Camera-type eye (tissue), 1 donor: ENCODE measurements around the gene FRAT1. TPM values are rescaled to one million over a fixed set of nuclear protein-coding genes. Genes with fewer than 3 reads are reported as not detected.

Experiments used
- total RNA-seq: library from RNA; depleted of rRNA; stranded (reverse); fragments of >200 nt; gene quantifications from one replicate; pipeline ENCODE4 v1.2.3, GENCODE V29; 2014

The FRAT1 gene, protein sequence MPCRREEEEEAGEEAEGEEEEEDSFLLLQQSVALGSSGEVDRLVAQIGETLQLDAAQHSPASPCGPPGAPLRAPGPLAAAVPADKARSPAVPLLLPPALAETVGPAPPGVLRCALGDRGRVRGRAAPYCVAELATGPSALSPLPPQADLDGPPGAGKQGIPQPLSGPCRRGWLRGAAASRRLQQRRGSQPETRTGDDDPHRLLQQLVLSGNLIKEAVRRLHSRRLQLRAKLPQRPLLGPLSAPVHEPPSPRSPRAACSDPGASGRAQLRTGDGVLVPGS
- total RNA-seq: 9.0 TPM

DNA sequence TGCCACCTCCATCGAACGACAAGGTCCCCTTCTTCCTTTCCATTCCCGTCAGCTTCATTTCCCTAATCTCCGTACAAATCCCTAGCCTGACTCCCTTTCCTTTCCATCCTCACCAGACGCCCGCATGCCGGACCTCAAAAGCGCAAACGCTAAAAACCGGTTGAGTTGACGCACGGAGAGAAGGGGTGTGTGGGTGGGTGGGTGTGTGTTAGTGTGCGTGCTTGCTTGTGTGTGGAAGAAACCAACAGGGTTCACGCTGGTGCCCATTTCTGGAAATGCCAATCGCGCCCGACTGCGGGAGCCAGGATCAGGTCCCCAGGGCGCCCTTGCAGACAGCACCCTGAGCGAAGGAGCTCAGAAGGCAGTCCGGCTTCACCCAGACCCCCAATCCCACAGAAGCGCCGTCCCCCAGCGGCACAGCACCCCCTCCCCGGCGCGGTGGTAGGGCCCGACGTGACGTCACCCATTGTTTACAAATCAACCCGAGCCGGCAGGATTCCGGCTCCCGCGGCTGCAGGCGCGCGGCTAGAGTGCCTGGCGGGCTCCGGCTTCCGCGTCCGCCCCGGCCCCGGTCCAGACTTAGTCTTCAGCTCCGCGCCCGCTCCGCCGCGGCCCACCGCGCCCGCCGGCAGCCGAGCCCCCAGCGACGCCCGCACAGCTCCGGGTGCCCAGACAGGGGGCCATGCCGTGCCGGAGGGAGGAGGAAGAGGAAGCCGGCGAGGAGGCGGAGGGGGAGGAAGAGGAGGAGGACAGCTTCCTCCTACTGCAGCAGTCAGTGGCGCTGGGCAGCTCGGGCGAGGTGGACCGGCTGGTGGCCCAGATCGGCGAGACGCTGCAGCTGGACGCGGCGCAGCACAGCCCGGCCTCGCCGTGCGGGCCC, at the start of gene FRAT1:
TSS of gene FRAT1 (plus strand) at position 500 of the 880 bp plus-strand sequence. CDS start at position 683, 183 bp downstream.

DNA sequence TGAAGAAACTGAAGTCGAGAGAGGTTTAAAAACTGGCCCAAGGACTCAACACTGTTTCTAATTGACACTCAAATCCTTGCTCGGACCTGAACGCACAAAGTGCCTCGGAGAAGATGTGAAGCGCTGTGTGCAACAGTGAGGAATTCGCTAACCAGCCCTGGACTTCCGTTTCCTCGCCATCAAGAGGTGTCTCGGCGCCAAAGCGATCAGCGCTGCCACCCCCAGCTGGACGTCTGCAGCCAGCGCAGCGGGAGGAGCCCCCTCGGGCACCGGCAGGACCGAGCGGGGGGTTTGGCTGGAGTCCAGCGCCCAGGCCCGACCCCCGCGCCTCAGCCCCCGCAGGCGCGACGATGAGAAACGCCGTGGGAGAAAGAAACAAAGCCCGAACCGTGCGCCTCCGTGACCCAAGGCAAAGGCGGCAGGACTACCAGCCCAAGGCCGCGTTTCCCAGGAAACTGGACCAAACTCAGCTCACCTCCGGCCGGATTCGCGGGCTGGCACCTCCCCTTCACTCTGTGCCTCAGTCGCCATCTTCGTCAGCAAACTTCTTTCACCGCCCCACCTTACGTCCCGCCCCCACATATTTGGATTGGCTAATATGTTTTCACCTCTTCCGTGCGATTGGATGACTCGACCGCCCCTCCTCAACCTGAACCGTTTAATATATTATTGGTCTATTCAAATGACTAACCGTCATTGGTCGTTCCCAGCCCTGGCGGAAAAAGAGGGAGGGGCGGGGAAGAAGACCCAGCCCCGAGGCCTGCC, 26.8 kb upstream of the FRAT1 start, which contains the start of gene ARHGAP19:
TSS of gene ARHGAP19 (minus strand) at position 541 of the 765 bp plus-strand sequence. CDS start at position 531, 10 bp downstream.

DNA sequence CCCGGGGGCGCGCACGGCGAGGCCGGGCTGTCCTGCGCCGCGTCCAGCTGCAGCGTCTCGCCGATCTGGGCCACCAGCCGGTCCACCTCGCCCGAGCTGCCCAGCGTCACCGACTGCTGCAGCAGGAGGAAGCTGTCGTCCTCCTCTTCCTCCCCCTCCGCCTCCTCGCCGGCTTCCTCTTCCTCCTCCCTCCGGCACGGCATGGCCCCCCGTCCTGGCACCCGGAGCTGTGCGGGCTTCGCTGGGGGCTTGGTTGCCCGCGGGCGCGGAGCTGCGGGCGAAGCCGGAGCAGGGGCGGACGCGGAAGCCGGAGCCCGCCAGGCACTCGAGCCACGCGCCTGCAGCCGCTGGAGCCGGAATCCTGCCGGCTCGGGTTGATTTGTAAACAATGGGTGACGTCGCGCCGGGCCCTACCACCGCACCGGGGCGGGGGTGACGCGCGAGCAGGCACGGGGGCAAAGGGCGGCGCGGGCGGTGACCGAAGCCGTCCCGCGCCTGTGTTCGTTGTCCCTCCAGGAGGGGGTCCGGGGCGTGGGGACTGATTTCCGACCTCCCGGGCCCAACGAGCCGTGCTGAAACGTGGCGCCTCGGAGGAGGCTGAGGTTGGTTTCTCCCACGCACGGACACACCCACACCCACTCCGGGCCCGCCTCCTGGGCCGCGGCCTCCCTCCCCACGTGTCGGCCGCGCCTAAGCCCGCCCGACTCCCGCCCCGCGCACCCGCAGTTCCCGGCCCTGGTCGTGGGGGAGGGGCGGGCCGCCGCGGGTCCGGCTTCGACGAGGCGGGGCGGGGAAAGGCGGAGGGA, 15.5 kb downstream of the FRAT1 start, which contains the start of gene FRAT2:
TSS of gene FRAT2 (minus strand) at position 360 of the 806 bp plus-strand sequence. CDS start at position 203, 157 bp downstream.

Other genes starting within 250 kb of the FRAT1 start
- gene SLIT1, start 133.3 kb upstream of the FRAT1 start, total RNA-seq: 8.2 TPM
- 18.8 TPM for gene ARHGAP19, start 26.6 kb upstream of the FRAT1 start, total RNA-seq
- 18.3 TPM for gene FRAT2, start 15.5 kb downstream of the FRAT1 start, total RNA-seq
- 19.8 TPM for gene RRP12, start 82.1 kb downstream of the FRAT1 start, total RNA-seq
- gene PGAM1, start 106.9 kb downstream of the FRAT1 start, total RNA-seq: 201 TPM
- 20.1 TPM for gene EXOSC1, start 126.7 kb downstream of the FRAT1 start, total RNA-seq
- 25.5 TPM for gene ZDHHC16, start 126.9 kb downstream of the FRAT1 start, total RNA-seq
- 92.5 TPM for gene MMS19, start 179.2 kb downstream of the FRAT1 start, total RNA-seq
- gene UBTD1, start 179.7 kb downstream of the FRAT1 start, total RNA-seq: 5.5 TPM